Gastroesophageal sphincter (tissue), 3 donors: ENCODE data around the gene TEN1.

ENCODE experiments used
- CTCF ChIP-seq, 4 experiments: fragments of 200-600 bp in 2 of 4; fragments of 450-650 bp in 2 of 4; sonication (generic) in 1 of 4; IDR thresholded peaks; one replicate each; pipeline ENCODE4 v1.5.1; 2017 to 2019; ENCODE audit warnings: antibody characterized with exemption in 4 of 4, mild to moderate bottlenecking in 2 of 4, moderate library complexity in 2 of 4
- EP300 ChIP-seq: sonication (generic); formaldehyde crosslinking; IDR thresholded peaks from one replicate; pipeline ENCODE4 v1.6.1; 2017; ENCODE audit warnings: antibody characterized with exemption, mild to moderate bottlenecking
- POLR2A ChIP-seq, 2 donors: fragments of 450-650 bp; IDR thresholded peaks; one replicate each; pipeline ENCODE4 v1.6.1; 2017; ENCODE audit warnings: antibody characterized with exemption in 2 of 2, mild to moderate bottlenecking in 2 of 2, moderate library complexity in 1 of 2
- POLR2AphosphoS5 ChIP-seq: sonication (generic); formaldehyde crosslinking; IDR thresholded peaks from one replicate; pipeline ENCODE4 v1.6.1; 2017; ENCODE audit warnings: antibody characterized with exemption

GRCh38 chr17:76000016-76000754 is 21.1 kb downstream of the TEN1 start:
- no peak for TF ChIP-seq POLR2AphosphoS5
- TF ChIP-seq POLR2A (IDR thresholded peaks at IDR 0.05) = no peak
- TF ChIP-seq CTCF (IDR thresholded peaks at IDR 0.05) = peak in 3 of 4 experiments; percentile 17 to 65 (median 38)
- TF ChIP-seq EP300 = no peak
